T-cell (primary cell): ENCODE results near the gene CDK11A. TPM values are rescaled to one million over a fixed set of nuclear protein-coding genes. Genes with fewer than 3 reads are reported as not detected.
"Not testable (repeated sequence)": the region's sequence is repeated elsewhere in the genome, so short reads cannot be mapped to it uniquely, and the experiment has no call there.

Source experiments
- ATAC-seq, 4 experiments: fragments of 200-7000 bp in 3 of 4; fragments of 150-1000 bp in 1 of 4; cut with Tn5 transposase; replicated peaks in 1 of 4; 1 replicate in 3 of 4; 2 replicates in 1 of 4; pipeline ENCODE4 v1.10.0; 2021; ENCODE audit warnings: moderate library complexity in 3 of 4, mild to moderate bottlenecking in 2 of 4, moderate number of reproducible peaks in 1 of 4
- CTCF ChIA-PET, 2 donors: fragments of 300-600 bp; sonication (Branson Sonifier 250); formaldehyde crosslinking; loops; one replicate each; lab custom pipeline; 2022; ENCODE audit warnings: antibody characterized with exemption in 2 of 2; lab: Charles Lee
- POLR2A ChIA-PET, 2 donors: fragments of 300-600 bp; sonication (Branson Sonifier 250); formaldehyde crosslinking; loops; one replicate each; lab custom pipeline; 2022; ENCODE audit warnings: antibody characterized with exemption in 2 of 2; lab: Charles Lee
- DNase-seq, 35 experiments: peaks; one replicate each; pipeline versions ENCODE4 v3.0.0 to v3.0.0-alpha.2; 2013 to 2023
- H3K27ac ChIP-seq: one replicate; pipeline ENCODE4 v1.5.1; 2013; ENCODE audit warnings: low read length
- H3K27me3 ChIP-seq, 2 experiments: replicated peaks in 1 of 2; 1 replicate in 1 of 2; 2 replicates in 1 of 2; pipeline versions ENCODE4 v1.6.1 to v1.7.0; 2013; ENCODE audit warnings: low read length in 1 of 2, mixed read lengths in 1 of 2; ENCODE audit not compliant: control insufficient read depth in 2 of 2, insufficient read depth in 2 of 2; ENCODE audit errors: extremely low read depth in 1 of 2
- H3K36me3 ChIP-seq, 2 donors: 1 replicate in 1 of 2; 2 replicates in 1 of 2; pipeline versions ENCODE4 v1.6.1 to v1.7.0; 2013; ENCODE audit warnings: low read length in 1 of 2; ENCODE audit not compliant: control insufficient read depth in 2 of 2, insufficient read depth in 1 of 2; ENCODE audit errors: extremely low read depth in 1 of 2
- H3K4me1 ChIP-seq, 2 experiments: 1 replicate in 1 of 2; 2 replicates in 1 of 2; pipeline versions ENCODE4 v1.6.1 to v1.7.0; 2013; ENCODE audit warnings: low read length in 2 of 2, mixed read lengths in 1 of 2; ENCODE audit not compliant: insufficient read depth in 2 of 2, control insufficient read depth in 1 of 2; ENCODE audit errors: extremely low read depth in 1 of 2
- H3K4me3 ChIP-seq, 2 donors: 1 replicate in 1 of 2; 2 replicates in 1 of 2; pipeline versions ENCODE4 v1.5.1 to v1.7.0; 2013; ENCODE audit warnings: mild to moderate bottlenecking in 2 of 2, low read length in 1 of 2, moderate library complexity in 1 of 2; ENCODE audit not compliant: control insufficient read depth in 1 of 2; ENCODE audit errors: extremely low read depth in 1 of 2
- H3K9me3 ChIP-seq: 2 replicates; pipeline ENCODE4 v1.7.0; 2013
- H3K27ac Mint-ChIP-seq, 2 donors: one replicate each; pipeline ENCODE4 v1.8.0; 2020 to 2021; ENCODE audit warnings: mild to moderate bottlenecking in 2 of 2, mixed read lengths in 2 of 2
- H3K27me3 Mint-ChIP-seq, 2 donors: one replicate each; pipeline ENCODE4 v1.8.0; 2021 to 2022; ENCODE audit warnings: mixed read lengths in 2 of 2
- H3K36me3 Mint-ChIP-seq: one replicate; pipeline ENCODE4 v1.8.0; 2021; ENCODE audit warnings: mixed read lengths
- H3K4me1 Mint-ChIP-seq, 3 donors: one replicate each; pipeline ENCODE4 v1.8.0; 2020 to 2022; ENCODE audit warnings: mixed read lengths in 3 of 3, mild to moderate bottlenecking in 1 of 3
- H3K4me3 Mint-ChIP-seq, 3 donors: one replicate each; pipeline ENCODE4 v1.8.0; 2020 to 2022; ENCODE audit warnings: mild to moderate bottlenecking in 3 of 3, mixed read lengths in 3 of 3, moderate library complexity in 3 of 3
- H3K9me3 Mint-ChIP-seq, 3 donors: one replicate each; pipeline ENCODE4 v1.8.0; 2020 to 2022; ENCODE audit warnings: mixed read lengths in 3 of 3
- WGBS: methylation state at CpG from one replicate; pipeline ENCODE4 v1.1.5; 2013; ENCODE audit warnings: missing lambda C conversion rate; ENCODE audit not compliant: insufficient coverage; 5-methylcytosine and 5-hydroxymethylcytosine counted together
- total RNA-seq, 35 experiments: library from RNA in 6 of 35; stranded (reverse) in 6 of 35; fragments of 120-200 nt in 1 of 35; gene quantifications; one replicate each; pipeline versions ENCODE4 v1.2.1 to v1.2.4 and lab custom pipeline; 2013 to 2026

CDK11A gene
- total RNA-seq, 5 donors from 2014 or later (not counting 1 experiment from before 2014, with no cell fraction given): 109 to 243 (median 182) TPM

DNA sequence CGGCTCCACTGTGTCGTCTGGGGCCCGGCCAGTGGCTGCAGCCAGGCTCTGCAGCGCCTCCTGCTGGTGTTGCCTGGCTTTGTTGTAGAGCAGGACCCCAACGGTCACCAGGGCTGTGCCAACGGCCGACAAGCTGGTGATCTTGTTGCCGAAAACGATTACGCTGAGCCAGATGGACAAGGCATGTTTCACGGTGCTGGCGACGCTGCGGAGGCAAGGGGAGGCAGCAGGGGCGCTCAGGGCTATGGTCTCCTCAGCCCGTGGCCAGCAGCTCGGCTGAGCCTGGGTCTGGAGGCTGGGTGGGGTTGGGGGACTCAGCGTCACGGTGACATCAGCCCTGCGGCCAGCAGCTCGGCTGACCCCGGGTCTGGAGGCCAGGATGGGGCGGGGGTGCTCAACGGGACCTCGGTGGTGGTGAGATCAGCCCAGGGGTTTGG is 58.3 kb downstream of the CDK11A start:
- H3K27ac Mint-ChIP-seq: no peak overlapping the region
- H3K36me3 Mint-ChIP-seq: peaks cover 31% of the 10 kb centered on the region
- POLR2A ChIA-PET: no interaction called here
- H3K9me3 ChIP-seq: no peaks in the 10 kb centered on the region
- CTCF ChIA-PET: interaction anchor here in 1 of 2 donors (1.2 to 1.4 kb wide), 2 partner anchors 13 to 63 kb away, joined by 4 to 5 read pairs; no protein-coding TSS in a partner anchor
- H3K4me3 ChIP-seq: no peak overlapping the region
- H3K27me3 ChIP-seq: no peaks in the 10 kb centered on the region
- WGBS: 89% methylated on average over 23 of the region's 25 CpGs
- H3K27ac ChIP-seq: no peak overlapping the region
- peak in 7 of 35 experiments; percentile 13 to 44 (median 26) for DNase-seq
- H3K4me3 Mint-ChIP-seq: no peak overlapping the region
- H3K4me1 Mint-ChIP-seq: peaks cover 0 to 12% (median 1%) of the 10 kb centered on the region in 3 donors
- H3K36me3 ChIP-seq: peaks cover 7 to 46% of the 10 kb centered on the region in 2 donors
- no peaks in the 10 kb centered on the region for H3K27me3 Mint-ChIP-seq
- H3K9me3 Mint-ChIP-seq: no peaks in the 10 kb centered on the region
- peaks cover 0 to 11% of the 10 kb centered on the region in 2 experiments for H3K4me1 ChIP-seq
- peak in 1 of 4 experiments; percentile 39 for ATAC-seq

DNA sequence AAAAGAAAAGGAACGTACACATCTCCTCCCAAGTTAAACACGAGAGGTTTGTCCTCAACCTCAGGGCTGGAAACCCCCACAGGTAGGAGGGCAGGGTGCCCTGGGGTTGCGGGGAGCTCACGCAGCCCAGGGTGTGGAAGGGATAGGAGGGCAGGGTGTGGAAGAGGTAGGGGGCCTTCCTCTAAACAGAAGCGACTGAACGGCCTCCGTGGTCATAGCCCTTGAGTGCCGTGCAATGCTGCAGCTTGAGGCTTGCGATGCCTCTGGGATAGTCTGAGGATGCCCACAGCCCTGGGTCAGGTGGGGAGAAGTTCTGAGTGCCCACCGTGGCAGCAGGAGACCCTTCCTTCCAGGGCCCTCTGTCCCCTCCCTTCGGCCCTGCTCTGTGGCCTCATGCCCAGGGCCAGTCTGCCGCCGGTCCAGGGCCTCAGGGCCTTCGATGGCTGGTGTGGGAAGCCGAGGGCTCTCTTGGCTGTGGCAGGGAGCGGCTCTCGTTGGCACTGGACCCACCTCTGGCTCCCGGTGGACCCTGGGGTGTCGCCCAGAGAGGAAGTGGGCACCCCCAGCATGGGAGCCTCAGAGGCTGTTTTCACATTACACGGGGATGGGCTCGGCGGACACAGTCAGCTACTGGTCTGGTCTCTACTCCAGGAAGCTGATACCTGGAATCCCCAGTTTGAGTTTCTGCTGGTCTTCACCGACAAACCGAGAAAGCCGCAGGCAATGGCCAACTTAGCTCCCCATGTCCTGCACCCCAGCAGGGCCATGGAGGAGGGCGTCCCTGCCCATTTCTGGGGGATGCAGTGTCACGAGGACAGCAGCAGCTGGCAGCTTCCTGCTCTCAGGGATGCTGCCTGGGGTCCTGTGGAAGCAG is 59.0 kb downstream of the CDK11A start:
- H3K27ac Mint-ChIP-seq: no peak overlapping the region
- peaks cover 30% of the 10 kb centered on the region for H3K36me3 Mint-ChIP-seq
- H3K9me3 Mint-ChIP-seq: no peaks in the 10 kb centered on the region
- 92% methylated on average over 24 of the region's 27 CpGs for whole genome bisulfite sequencing
- Histone ChIP-seq H3K9me3 (no peaks in the 10 kb centered on the region), H3K4me1 (peaks cover 0 to 11% of the 10 kb centered on the region in 2 experiments), H3K4me3 (no peak overlapping the region), H3K27me3 (no peaks in the 10 kb centered on the region), H3K27ac (no peak overlapping the region), H3K36me3 (peaks cover 7 to 43% of the 10 kb centered on the region in 2 donors)
- H3K4me3 Mint-ChIP-seq: no peak overlapping the region
- DNase-seq: no peak
- POLR2A ChIA-PET: no interaction called here
- no peak for ATAC-seq
- peaks cover 0 to 12% (median 1%) of the 10 kb centered on the region in 3 donors for H3K4me1 Mint-ChIP-seq
- CTCF ChIA-PET: interaction anchor here in 1 of 2 donors (1.2 to 1.4 kb wide), 2 partner anchors 13 to 64 kb away, joined by 4 to 5 read pairs; no protein-coding TSS in a partner anchor
- no peaks in the 10 kb centered on the region for H3K27me3 Mint-ChIP-seq

DNA sequence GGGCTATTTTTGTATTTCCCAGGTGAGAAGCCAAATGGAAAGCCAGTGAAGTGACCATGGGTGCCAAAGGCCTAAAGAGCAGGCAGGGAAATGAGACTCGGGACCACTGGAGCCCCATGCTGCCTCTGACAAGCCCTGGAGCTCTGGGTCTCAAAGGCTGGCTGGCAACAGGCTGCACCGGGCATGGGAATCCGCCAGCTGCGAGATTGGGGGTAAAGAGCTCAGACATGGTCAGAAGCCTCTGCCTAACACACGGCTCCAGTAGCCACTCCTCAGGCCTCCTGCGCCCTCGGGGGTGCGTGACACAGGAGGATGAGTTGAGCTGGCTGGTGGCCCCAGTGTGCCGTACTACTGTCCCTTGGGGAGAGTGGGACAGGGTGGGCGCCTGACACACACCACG is 59.8 kb downstream of the CDK11A start:
- Mint-ChIP-seq H3K36me3 (peaks cover 22% of the 10 kb centered on the region), H3K4me1 (peaks cover 0 to 13% (median 1%) of the 10 kb centered on the region in 3 donors)
- H3K27ac ChIP-seq, H3K27ac Mint-ChIP-seq, H3K4me3 ChIP-seq, DNase-seq, POLR2A ChIA-PET, H3K4me3 Mint-ChIP-seq, H3K27me3 Mint-ChIP-seq, H3K9me3 Mint-ChIP-seq, ATAC-seq, CTCF ChIA-PET, H3K9me3 ChIP-seq, H3K27me3 ChIP-seq: not testable (repeated sequence)
- no CpG with 5 or more reads among the region's 11 CpGs for WGBS
- H3K4me1 ChIP-seq: peaks cover 0 to 15% of the 10 kb centered on the region in 2 experiments
- peaks cover 7 to 34% of the 10 kb centered on the region in 2 donors for H3K36me3 ChIP-seq

DNA sequence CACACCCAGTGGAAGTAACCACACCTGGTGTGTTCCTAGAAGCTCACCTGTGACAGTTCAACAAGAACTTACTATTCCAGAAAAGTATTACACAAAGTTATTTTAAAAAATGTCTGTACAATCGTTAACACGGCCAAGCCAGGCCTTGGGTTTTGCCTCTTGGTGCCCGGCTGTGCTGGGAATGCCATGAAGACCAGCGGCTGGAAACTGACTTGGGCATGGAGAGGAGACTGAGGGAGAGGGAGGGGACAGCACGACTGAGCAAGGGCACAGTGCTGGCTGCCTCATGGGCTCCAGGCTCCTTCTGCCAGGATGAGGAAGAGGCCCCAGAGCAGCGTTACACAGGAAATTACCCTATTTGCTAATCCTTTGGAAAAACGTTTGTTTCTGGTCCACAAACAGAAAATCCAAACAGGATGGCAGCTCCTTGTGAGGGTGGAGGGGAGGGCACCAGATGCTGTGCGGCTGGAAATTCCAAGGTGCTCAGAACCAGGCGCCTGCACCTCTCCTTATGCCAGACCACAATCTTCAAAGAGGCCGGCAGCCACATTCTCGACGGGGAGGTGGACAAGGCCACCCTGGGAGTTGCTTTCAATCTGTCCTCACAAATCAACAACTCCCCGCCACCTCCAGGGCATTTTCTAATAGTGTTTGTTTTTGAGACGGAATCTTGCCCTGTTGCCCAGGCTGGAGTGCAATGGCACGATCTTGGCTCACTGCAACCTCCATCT is 61.2 kb downstream of the CDK11A start:
- ATAC-seq, H3K27ac Mint-ChIP-seq, H3K9me3 ChIP-seq, POLR2A ChIA-PET, H3K9me3 Mint-ChIP-seq, H3K4me3 Mint-ChIP-seq, H3K27me3 Mint-ChIP-seq, CTCF ChIA-PET, DNase-seq, H3K27me3 ChIP-seq, H3K4me3 ChIP-seq: not testable (repeated sequence)
- Histone ChIP-seq H3K4me1 (peaks cover 0 to 18% of the 10 kb centered on the region in 2 experiments), H3K36me3 (peaks cover 7 to 24% of the 10 kb centered on the region in 2 donors), H3K27ac (peak overlapping the region; percentile 38)
- Mint-ChIP-seq H3K36me3 (peaks cover 18% of the 10 kb centered on the region), H3K4me1 (peaks cover 5 to 20% (median 5%) of the 10 kb centered on the region in 3 donors)
- WGBS: no CpG with 5 or more reads among the region's 15 CpGs

DNA sequence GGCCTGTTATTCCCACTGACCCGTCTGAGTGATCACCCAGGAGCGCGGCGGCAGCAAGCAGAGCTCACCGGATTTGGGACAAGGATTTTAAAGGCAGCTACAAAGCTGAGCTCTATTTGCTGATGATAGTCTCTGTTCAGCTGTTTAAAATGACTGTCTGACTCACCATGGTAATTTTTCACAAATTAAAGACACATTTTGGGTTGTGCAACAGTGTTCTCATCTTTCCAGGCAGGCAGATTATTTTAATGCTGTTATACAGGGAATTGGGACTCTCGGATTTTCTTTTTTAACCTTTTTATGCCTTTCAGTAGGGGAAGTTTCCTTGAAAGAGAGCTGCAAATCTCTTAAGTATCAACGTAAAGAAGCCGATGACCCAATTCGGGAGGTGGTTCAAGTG is 61.8 kb downstream of the CDK11A start:
- H3K27ac ChIP-seq, DNase-seq, H3K4me3 Mint-ChIP-seq, ATAC-seq, H3K27ac Mint-ChIP-seq, CTCF ChIA-PET, H3K9me3 ChIP-seq, H3K27me3 ChIP-seq, H3K27me3 Mint-ChIP-seq, H3K4me3 ChIP-seq, POLR2A ChIA-PET, H3K9me3 Mint-ChIP-seq: not testable (repeated sequence)
- no CpG with 5 or more reads among the region's 9 CpGs for WGBS
- peaks cover 5 to 19% (median 5%) of the 10 kb centered on the region in 3 donors for H3K4me1 Mint-ChIP-seq
- peaks cover 15% of the 10 kb centered on the region for H3K36me3 Mint-ChIP-seq
- H3K4me1 ChIP-seq: peaks cover 0 to 21% of the 10 kb centered on the region in 2 experiments
- peaks cover 7 to 22% of the 10 kb centered on the region in 2 donors for H3K36me3 ChIP-seq
